Measurements from ENCODE around the gene ARHGDIG.

GRCh38 chr16:263182-263774 is 17.1 kb upstream of the ARHGDIG start:
- TF ChIP-seq CTCF (conservative IDR thresholded peaks at IDR 0.05; ENCODE audit: low read depth in 2 of 2) (no peak), ZNF114 (CRISPR knock-in tag; IDR thresholded peaks at IDR 0.05) (no peak), POLR2AphosphoS5 (IDR thresholded peaks at IDR 0.05; ENCODE audit: low read depth) (no peak), ETS1 (IDR thresholded peaks at IDR 0.05) (no peak), EZH2 (IDR thresholded peaks at IDR 0.05; ENCODE audit: low read depth, unreplicated experiment) (no peak), STAT1 (IDR thresholded peaks at IDR 0.05; ENCODE audit: unreplicated experiment) (no peak), EZH2phosphoT487 (IDR thresholded peaks at IDR 0.05; ENCODE audit: unreplicated experiment) (no peak), CREB1 (CRISPR knock-in tag; IDR thresholded peaks at IDR 0.05; ENCODE audit: low read depth) (no peak)

Data from GM23338 (cell line).